Kidney (tissue), 14 donors: Measurements from ENCODE around the gene TEX47. TPM values are rescaled to one million over a fixed set of nuclear protein-coding genes. Genes with fewer than 3 reads are reported as not detected.
A peak's percentile ranks its signal among the peaks of the same experiment; 100 is the strongest.

ENCODE experiments used
- DNase-seq, 5 donors: peaks; one replicate each; pipeline ENCODE4 v3.0.0-alpha.2; 2013 to 2020
- FAIRE-seq: peaks from 2 replicates; lab custom pipeline; 2012; peaks lifted over from hg19 to GRCh38; lab: Jason Lieb, UNC
- H3K27ac ChIP-seq, 2 donors: one replicate each; pipeline ENCODE4 v1.7.0; 2013; ENCODE audit warnings: low read depth in 2 of 2, low read length in 2 of 2, inconsistent platforms in 1 of 2
- H3K27me3 ChIP-seq: one replicate; pipeline ENCODE4 v1.7.1; 2013; ENCODE audit warnings: low read length, inconsistent platforms; ENCODE audit not compliant: control insufficient read depth, insufficient read depth
- H3K36me3 ChIP-seq, 3 donors: one replicate each; pipeline versions ENCODE4 v1.7.0 to v1.7.1; 2013; ENCODE audit warnings: low read length in 3 of 3, control low read depth in 1 of 3, inconsistent platforms in 1 of 3; ENCODE audit not compliant: insufficient read depth in 3 of 3, control insufficient read depth in 2 of 3
- H3K4me1 ChIP-seq, 3 donors: one replicate each; pipeline versions ENCODE4 v1.7.0 to v1.7.1; 2013; ENCODE audit warnings: low read length in 3 of 3, inconsistent platforms in 1 of 3, low read depth in 1 of 3; ENCODE audit not compliant: control insufficient read depth in 2 of 3, insufficient read depth in 2 of 3
- H3K4me3 ChIP-seq, 3 donors: one replicate each; pipeline versions ENCODE4 v1.7.0 to v1.8.1; 2013; ENCODE audit warnings: low read length in 3 of 3, control low read depth in 1 of 3, inconsistent platforms in 1 of 3
- H3K9ac ChIP-seq, 3 donors: one replicate each; pipeline versions ENCODE4 v1.7.0 to v1.7.1; 2013; ENCODE audit warnings: low read length in 3 of 3, control low read depth in 1 of 3, inconsistent platforms in 1 of 3
- H3K9me3 ChIP-seq, 3 donors: one replicate each; pipeline versions ENCODE4 v1.7.0 to v1.7.1; 2013; ENCODE audit warnings: low read length in 3 of 3, control low read depth in 1 of 3, inconsistent platforms in 1 of 3; ENCODE audit not compliant: control insufficient read depth in 2 of 3, insufficient read depth in 1 of 3
- CTCF ChIP-seq: IDR thresholded peaks from 3 replicates; pipeline ENCODE4 v1.5.1; 2012; ENCODE audit warnings: mild to moderate bottlenecking, moderate library complexity, borderline replicate concordance; ENCODE audit not compliant: insufficient read depth; ENCODE audit errors: extremely low read depth
- intact Hi-C: fragments of 100-400 bp; cut with DNase I; formaldehyde crosslinking; loops from one replicate; pipeline ENCODE4 v1.11.1; 2022
- polyA plus RNA-seq: library from polyadenylated mRNA; stranded (reverse); fragments of 350-450 nt; fragmentation: Illumina TruSeq; extraction: RNeasy Lipid Tissue Mini Kit (QIAGEN cat#74804); gene quantifications from one replicate; pipeline ENCODE4 v1.2.3, GENCODE V29; 2014; ENCODE audit warnings: low read depth, low replicate concordance; ENCODE audit not compliant: insufficient read depth
- total RNA-seq: library from RNA; stranded (reverse); fragmentation: NEBNext Ultra II Directional; extraction: Animal tissue kit (Norgen Biotek cat#: 25700); gene quantifications from one replicate; pipeline ENCODE4 v1.2.1, GENCODE V29; 2021
- donor health status: control.
- donor health status: control.
- donor health status: control.
- donor health status: control.
- donor health status: control.
- donor health status: DM: yes; HTN: yes; CAD: no.
- donor health status: Normal renal cell carcinoma (clear cell type).

TEX47 gene
- total and polyA plus RNA-seq, 2 donors from 2014 or later: not detected

- no peak for TF ChIP-seq CTCF
- Histone ChIP-seq H3K9ac (no peak overlapping the region), H3K9me3 (no peaks in the 10 kb centered on the region), H3K4me1 (no peaks in the 10 kb centered on the region), H3K36me3 (no peaks in the 10 kb centered on the region), H3K27me3 (no peaks in the 10 kb centered on the region), H3K27ac (no peak overlapping the region), H3K4me3 (no peak overlapping the region)
- DNase-seq: no peak
- intact Hi-C loops: no loop called here
- no peak for FAIRE-seq
These were observed 24.1 kb downstream of the TEX47 start for GRCh38 chr7:88771417-88771816.

- peaks cover 18% of the 10 kb centered on the region for H3K27me3 ChIP-seq
- intact Hi-C loops: no loop called here
- no peak for DNase-seq
These were observed 33.8 kb downstream of the TEX47 start for GRCh38 chr7:88761779-88762178.

GRCh38 chr7:88760136-88760515, 35.4 kb downstream of the TEX47 start:
- Histone ChIP-seq H3K27ac (no peak overlapping the region), H3K36me3 (no peaks in the 10 kb centered on the region), H3K9me3 (no peaks in the 10 kb centered on the region), H3K4me3 (peak overlapping the region in 2 of 3 donors; percentile 8 to 21), H3K4me1 (peaks cover 0 to 6% (median 3%) of the 10 kb centered on the region in 3 donors), H3K27me3 (peaks cover 19% of the 10 kb centered on the region), H3K9ac (no peak overlapping the region)
- TF ChIP-seq CTCF: no peak
- intact Hi-C loops: no loop called here
- FAIRE-seq (no peak), DNase-seq (peak in 1 of 5 donors; percentile 11)

More at GRCh38 chr7:88761779-88762178, 33.8 kb downstream of the TEX47 start:
- no peak overlapping the region for H3K27ac ChIP-seq
- no peak for TF ChIP-seq CTCF
- no peak overlapping the region for H3K4me3 ChIP-seq
- no peaks in the 10 kb centered on the region for H3K36me3 ChIP-seq
- no peaks in the 10 kb centered on the region for H3K9me3 ChIP-seq
- H3K4me1 ChIP-seq: peaks cover 0 to 6% (median 3%) of the 10 kb centered on the region in 3 donors
- H3K9ac ChIP-seq: no peak overlapping the region
- FAIRE-seq: no peak
